Stimulated activated naive CD4-positive, alpha-beta T cell (primary cell): Measurements from ENCODE around the gene GFI1.
"Not testable (repeated sequence)": the region's sequence is repeated elsewhere in the genome, so short reads cannot be mapped to it uniquely, and the experiment has no call there.

Experiments
- DNase-seq, 6 experiments: peaks; one replicate each; lab custom pipeline; 2025; lab: John Stamatoyannopoulos, UW

The GFI1 gene

GRCh38 chr1:92486251-92487077 is at the start of gene GFI1:
GFI1 (minus strand) TSS chr1:92486925; CDS start chr1:92483487, 3,438 bp downstream.
- peak in 5 of 6 experiments; percentile 9 to 57 (median 40) for DNase-seq

- DNase-seq = not testable (repeated sequence)
Observed at GRCh38 chr1:92532371-92532770, 45.6 kb upstream of the GFI1 start.

GRCh38 chr1:92531939-92532338 is 45.2 kb upstream of the GFI1 start:
- DNase-seq = not testable (repeated sequence)

- DNase-seq = no peak
Observed at GRCh38 chr1:92527670-92528069, 40.9 kb upstream of the GFI1 start.

GRCh38 chr1:92524944-92525590 is 38.3 kb upstream of the GFI1 start:
- DNase-seq = not testable (repeated sequence)

GRCh38 chr1:92519043-92519442 is 32.3 kb upstream of the GFI1 start:
- DNase-seq = no peak

- DNase-seq = no peak
Observed at GRCh38 chr1:92516574-92516973, 29.8 kb upstream of the GFI1 start.

GRCh38 chr1:92515796-92516201 is 29.1 kb upstream of the GFI1 start:
- DNase-seq = no peak

- DNase-seq = no peak
Observed at GRCh38 chr1:92511541-92511940, 24.8 kb upstream of the GFI1 start.

- no peak for DNase-seq
Observed at GRCh38 chr1:92509619-92510018, 22.9 kb upstream of the GFI1 start.

GRCh38 chr1:92505015-92505692 is 18.4 kb upstream of the GFI1 start:
- no peak for DNase-seq

- DNase-seq = peak in 1 of 6 experiments; percentile 3
Observed at GRCh38 chr1:92504291-92505014, 17.7 kb upstream of the GFI1 start.

GRCh38 chr1:92503926-92504285 is 17.2 kb upstream of the GFI1 start:
- DNase-seq = no peak

- no peak for DNase-seq
Observed at GRCh38 chr1:92503043-92503925, 16.6 kb upstream of the GFI1 start.

- DNase-seq = no peak
Observed at GRCh38 chr1:92502247-92502646, 15.5 kb upstream of the GFI1 start.

- no peak for DNase-seq
Observed at GRCh38 chr1:92500552-92500951, 13.8 kb upstream of the GFI1 start.

- peak in 1 of 6 experiments; percentile 24 for DNase-seq
Observed at GRCh38 chr1:92495392-92496063, 8.8 kb upstream of the GFI1 start.

GRCh38 chr1:92494485-92495141 is 7.9 kb upstream of the GFI1 start:
- DNase-seq = no peak

- DNase-seq = no peak
Observed at GRCh38 chr1:92493139-92493538, 6.4 kb upstream of the GFI1 start.

- DNase-seq = no peak
Observed at GRCh38 chr1:92488832-92489231, 2.1 kb upstream of the GFI1 start.
